Astrocyte (in vitro differentiated cells and primary cell): ENCODE data around the gene ZSWIM3.

Experiments
- EZH2 ChIP-seq: IDR thresholded peaks from 2 replicates; pipeline ENCODE4 v1.6.1; 2012; ENCODE audit warnings: mild to moderate bottlenecking, low read length, inconsistent platforms; ENCODE audit not compliant: insufficient read depth
- TF ChIP-seq, protein P1 (sequence below): IDR thresholded peaks from 2 replicates; pipeline ENCODE4 v1.5.1; 2011; ENCODE audit warnings: low read depth, mild to moderate bottlenecking, inconsistent platforms, low read length, moderate library complexity; ENCODE audit not compliant: insufficient read depth

DNA sequence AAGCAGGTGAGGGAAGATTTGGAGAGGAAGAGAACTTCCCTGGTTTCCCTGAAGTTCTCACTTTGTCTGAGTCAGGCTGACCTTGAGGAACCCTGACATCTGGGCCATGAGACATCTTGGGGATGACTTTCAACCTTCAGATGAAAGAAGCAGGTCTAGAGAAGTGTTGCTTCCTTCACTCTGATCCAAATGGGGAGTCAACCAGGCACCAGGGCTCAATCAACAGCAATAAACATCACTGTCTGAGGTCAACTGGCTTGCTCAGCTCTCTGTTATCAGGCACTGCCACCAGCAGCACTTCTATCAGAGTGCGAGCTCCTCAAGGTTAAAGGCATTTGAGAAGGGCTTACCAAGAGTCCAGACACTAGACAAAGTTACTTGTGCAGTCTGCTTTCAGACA is 6.5 kb upstream of the ZSWIM3 start:
- TF ChIP-seq, protein P1, sequence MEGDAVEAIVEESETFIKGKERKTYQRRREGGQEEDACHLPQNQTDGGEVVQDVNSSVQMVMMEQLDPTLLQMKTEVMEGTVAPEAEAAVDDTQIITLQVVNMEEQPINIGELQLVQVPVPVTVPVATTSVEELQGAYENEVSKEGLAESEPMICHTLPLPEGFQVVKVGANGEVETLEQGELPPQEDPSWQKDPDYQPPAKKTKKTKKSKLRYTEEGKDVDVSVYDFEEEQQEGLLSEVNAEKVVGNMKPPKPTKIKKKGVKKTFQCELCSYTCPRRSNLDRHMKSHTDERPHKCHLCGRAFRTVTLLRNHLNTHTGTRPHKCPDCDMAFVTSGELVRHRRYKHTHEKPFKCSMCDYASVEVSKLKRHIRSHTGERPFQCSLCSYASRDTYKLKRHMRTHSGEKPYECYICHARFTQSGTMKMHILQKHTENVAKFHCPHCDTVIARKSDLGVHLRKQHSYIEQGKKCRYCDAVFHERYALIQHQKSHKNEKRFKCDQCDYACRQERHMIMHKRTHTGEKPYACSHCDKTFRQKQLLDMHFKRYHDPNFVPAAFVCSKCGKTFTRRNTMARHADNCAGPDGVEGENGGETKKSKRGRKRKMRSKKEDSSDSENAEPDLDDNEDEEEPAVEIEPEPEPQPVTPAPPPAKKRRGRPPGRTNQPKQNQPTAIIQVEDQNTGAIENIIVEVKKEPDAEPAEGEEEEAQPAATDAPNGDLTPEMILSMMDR: no peak
- TF ChIP-seq EZH2: no peak
